HepG2 (cell line): Measurements from ENCODE around the gene SH2D5. TPM values are rescaled to one million over a fixed set of nuclear protein-coding genes. Genes with fewer than 3 reads are reported as not detected.

Source experiments
- BCL3 ChIP-seq: sonication (generic); formaldehyde crosslinking; IDR thresholded peaks from 2 replicates; pipeline ENCODE4 v1.5.1; 2020; ENCODE audit warnings: mild to moderate bottlenecking, missing genetic modification reagents, moderate library complexity
- BHLHE40 ChIP-seq: IDR thresholded peaks from 2 replicates; pipeline ENCODE4 v1.6.1; 2011; ENCODE audit warnings: low read length, improper control_type of control experiment
- BRF2 ChIP-seq: sonication (generic); formaldehyde crosslinking; IDR thresholded peaks from 2 replicates; pipeline ENCODE4 v1.8.1; 2022; ENCODE audit warnings: mild to moderate bottlenecking, missing genetic modification reagents
- CBX2 ChIP-seq, 2 experiments: fragments of 200-600 bp in 1 of 2; sonication (generic); formaldehyde crosslinking in 1 of 2; IDR thresholded peaks; 2 replicates each; pipeline versions ENCODE4 v1.7.0 to v1.8.1; 2018 to 2022; ENCODE audit warnings: low read depth in 2 of 2, low read length in 1 of 2, mild to moderate bottlenecking in 1 of 2, missing genetic modification reagents in 1 of 2
- CBX5 ChIP-seq: sonication (generic); formaldehyde crosslinking; IDR thresholded peaks from 2 replicates; pipeline ENCODE4 v1.4.0; 2020; ENCODE audit warnings: missing genetic modification reagents, borderline replicate concordance
- CHCHD3 ChIP-seq: sonication (generic); formaldehyde crosslinking; IDR thresholded peaks from 2 replicates; pipeline ENCODE4 v1.8.0; 2022; ENCODE audit warnings: mild to moderate bottlenecking, missing genetic modification reagents, moderate library complexity
- HIC2 ChIP-seq: sonication (generic); formaldehyde crosslinking; IDR thresholded peaks from 2 replicates; pipeline ENCODE4 v1.9.0; 2022; ENCODE audit warnings: low read depth, missing genetic modification reagents
- MXI1 ChIP-seq: IDR thresholded peaks from 3 replicates; pipeline ENCODE4 v1.6.1; 2012; ENCODE audit warnings: low read depth, low read length, inconsistent platforms, borderline replicate concordance
- NCOA5 ChIP-seq: sonication (generic); formaldehyde crosslinking; IDR thresholded peaks from 2 replicates; pipeline ENCODE4 v1.4.0; 2020; ENCODE audit warnings: missing genetic modification reagents
- PRDM4 ChIP-seq: sonication (generic); formaldehyde crosslinking; IDR thresholded peaks from 2 replicates; pipeline ENCODE4 v1.9.0; 2021; ENCODE audit warnings: missing genetic modification reagents, borderline replicate concordance
- SIX4 ChIP-seq: sonication (generic); formaldehyde crosslinking; IDR thresholded peaks from 2 replicates; pipeline ENCODE4 v1.4.0; 2020; ENCODE audit warnings: missing genetic modification reagents
- ZFP36L2 ChIP-seq: sonication (generic); formaldehyde crosslinking; IDR thresholded peaks from 2 replicates; pipeline ENCODE4 v1.4.0; 2020; ENCODE audit warnings: missing genetic modification reagents
- ZNF121 ChIP-seq: sonication (generic); formaldehyde crosslinking; IDR thresholded peaks from 2 replicates; pipeline ENCODE4 v1.5.0; 2020; ENCODE audit warnings: mild to moderate bottlenecking, missing genetic modification reagents
- ZNF281 ChIP-seq: sonication (generic); formaldehyde crosslinking; IDR thresholded peaks from 2 replicates; pipeline ENCODE4 v1.4.0; 2020; ENCODE audit warnings: missing genetic modification reagents, borderline replicate concordance
- ZNF546 ChIP-seq: sonication (generic); formaldehyde crosslinking; conservative IDR thresholded peaks from 2 replicates; pipeline ENCODE4 v1.8.1; 2023; ENCODE audit warnings: mild to moderate bottlenecking, missing genetic modification reagents
- ZNF558 ChIP-seq: sonication (generic); formaldehyde crosslinking; IDR thresholded peaks from 2 replicates; pipeline ENCODE4 v1.9.0; 2022; ENCODE audit warnings: mild to moderate bottlenecking, missing genetic modification reagents, borderline replicate concordance
- ZNF614 ChIP-seq: IDR thresholded peaks from 2 replicates; pipeline ENCODE4 v1.6.1; 2018; ENCODE audit warnings: missing biosample characterization, missing genetic modification reagents, inconsistent platforms, borderline replicate concordance
- ZNF773 ChIP-seq: sonication (generic); formaldehyde crosslinking; IDR thresholded peaks from 2 replicates; pipeline ENCODE4 v1.4.0; 2020; ENCODE audit warnings: missing genetic modification reagents, borderline replicate concordance
- polyA plus RNA-seq, 8 experiments: library from polyadenylated mRNA; depleted of rRNA in 3 of 8; stranded (reverse) in 7 of 8; unstranded in 1 of 8; fragments of >200 nt; fragmentation: Illumina TruSeq in 4 of 8; extraction: Trizol in 4 of 8; gene quantifications; 2 replicates each; pipeline versions ENCODE4 v1.2.1 to v1.2.3, GENCODE V29; 2011 to 2016; ENCODE audit warnings: low read depth in 4 of 8, missing spikeins in 1 of 8, mixed read lengths in 1 of 8; ENCODE audit not compliant: insufficient read depth in 1 of 8
- total RNA-seq, 5 experiments: library from RNA; depleted of rRNA; stranded (reverse); fragments of >200 nt; fragmentation: Illumina TruSeq; extraction: Trizol; gene quantifications; 2 replicates each; pipeline ENCODE4 v1.2.3, GENCODE V29; 2016; ENCODE audit warnings: low read depth in 1 of 5

The SH2D5 gene
- total and polyA plus RNA-seq, 2 of the 13 experiments (the other 11 are each of a cell fraction or from before 2014, with no cell fraction given), result 1.2 to 3.4 TPM

GRCh38 chr1:20696397-20697333 lies 35.8 kb downstream of the SH2D5 start (continued):
- TF ChIP-seq ZNF614 (CRISPR knock-in tag) (0 out of 2 replicates have a peak, but pooled peaks have one; percentile 16), NCOA5 (CRISPR knock-in tag) (no peak), CBX2 (IDR thresholded peaks at IDR 0.05; ENCODE audit: low read depth, low read length) (no peak), CBX2 (CRISPR knock-in tag; IDR thresholded peaks at IDR 0.05; ENCODE audit: low read depth) (0 out of 2 replicates have a peak, but pooled peaks have one; percentile 24), CHCHD3 (CRISPR knock-in tag) (no peak), MXI1 (no peak), BCL3 (CRISPR knock-in tag) (0 out of 2 replicates have a peak, but pooled peaks have one; percentile 67), HIC2 (CRISPR knock-in tag) (no peak), BHLHE40 (peak; percentile 99), ZNF281 (CRISPR knock-in tag) (peak; percentile 87), CBX5 (CRISPR knock-in tag) (peak; percentile 18; the same call in 1 of the 2 replicates), ZNF546 (CRISPR knock-in tag) (0 out of 2 replicates have a peak, but pooled peaks have one; percentile 39), ZFP36L2 (CRISPR knock-in tag) (no peak), SIX4 (CRISPR knock-in tag) (no peak), ZNF558 (CRISPR knock-in tag) (no peak), BRF2 (CRISPR knock-in tag) (no peak), PRDM4 (CRISPR knock-in tag) (no peak), ZNF773 (CRISPR knock-in tag) (no peak), ZNF121 (CRISPR knock-in tag) (peak; percentile 53; the same call in 1 of the 2 replicates)
